DND-41 (cell line): Measurements from ENCODE around the gene GLP2R.

Experiments used
- ATAC-seq: fragments of 200-7000 bp; cut with Tn5 transposase; 3 replicates; pipeline ENCODE4 v1.9.1; 2021; ENCODE audit warnings: low read depth; ENCODE audit not compliant: insufficient read depth
- DNase-seq: peaks from one replicate; pipeline ENCODE4 v3.0.0-alpha.2; 2020
- H2AFZ ChIP-seq: 2 replicates; pipeline ENCODE4 v1.6.0; 2012; ENCODE audit warnings: low read depth, low read length
- H3K27ac ChIP-seq: 2 replicates; pipeline ENCODE4 v1.5.1; 2012; ENCODE audit warnings: low read length, inconsistent platforms
- H3K27me3 ChIP-seq: fragments of 200-600 bp; sonication (generic); 2 replicates; pipeline ENCODE4 v1.6.0; 2012; ENCODE audit warnings: low read length, mild to moderate bottlenecking, inconsistent platforms; ENCODE audit not compliant: insufficient read depth, poor library complexity
- H3K36me3 ChIP-seq: 2 replicates; pipeline ENCODE4 v1.5.1; 2012; ENCODE audit warnings: low read length, inconsistent platforms; ENCODE audit not compliant: insufficient read depth
- H3K4me1 ChIP-seq: 2 replicates; pipeline ENCODE4 v1.5.1; 2012; ENCODE audit warnings: mild to moderate bottlenecking, low read length; ENCODE audit not compliant: insufficient read depth
- H3K4me2 ChIP-seq: 2 replicates; pipeline ENCODE4 v1.6.0; 2012; ENCODE audit warnings: mild to moderate bottlenecking, moderate library complexity, low read length, inconsistent platforms; ENCODE audit not compliant: insufficient read depth
- H3K4me3 ChIP-seq, 2 experiments: fragments of 200-600 bp in 1 of 2; shearing (Covaris generic) in 1 of 2; 2 replicates each; pipeline ENCODE4 v1.5.1; 2012 to 2016; ENCODE audit warnings: inconsistent platforms in 2 of 2, low read length in 2 of 2, mild to moderate bottlenecking in 2 of 2, low read depth in 1 of 2, moderate library complexity in 1 of 2
- H3K79me2 ChIP-seq: 2 replicates; pipeline ENCODE4 v1.6.0; 2012; ENCODE audit warnings: low read length, inconsistent platforms; ENCODE audit not compliant: insufficient read depth
- H3K9ac ChIP-seq: 2 replicates; pipeline ENCODE4 v1.6.0; 2012; ENCODE audit warnings: low read depth, mild to moderate bottlenecking, inconsistent platforms, low read length, moderate library complexity
- H3K9me3 ChIP-seq: 2 replicates; pipeline ENCODE4 v1.5.1; 2012; ENCODE audit warnings: low read length, moderate library complexity, mild to moderate bottlenecking, inconsistent platforms; ENCODE audit not compliant: insufficient read depth, severe bottlenecking
- H4K20me1 ChIP-seq: 2 replicates; pipeline ENCODE4 v1.6.0; 2012; ENCODE audit warnings: low read length; ENCODE audit not compliant: insufficient read depth
- CTCF ChIP-seq: IDR thresholded peaks from 2 replicates; pipeline ENCODE4 v1.5.1; 2012; ENCODE audit warnings: borderline replicate concordance, low read length, moderate library complexity, mild to moderate bottlenecking; ENCODE audit not compliant: poor library complexity, severe bottlenecking; ENCODE audit errors: extremely low read depth
- EZH2 ChIP-seq: IDR thresholded peaks from 3 replicates; pipeline ENCODE4 v1.6.1; 2012; ENCODE audit warnings: borderline replicate concordance, low read depth, mild to moderate bottlenecking, moderate library complexity, low read length, inconsistent platforms; ENCODE audit not compliant: severe bottlenecking

Gene GLP2R

GRCh38 chr17:9850151-9850550 is 24.4 kb downstream of the GLP2R start:
- Histone ChIP-seq H3K27ac (no peak overlapping the region), H3K79me2 (no peaks in the 10 kb centered on the region), H3K4me1 (no peaks in the 10 kb centered on the region), H3K9ac (no peak overlapping the region), H3K4me2 (no peak overlapping the region), H3K4me3 (no peak overlapping the region), H2AFZ (no peak overlapping the region), H3K9me3 (no peaks in the 10 kb centered on the region), H4K20me1 (no peaks in the 10 kb centered on the region), H3K27me3 (peaks cover 6% of the 10 kb centered on the region), H3K36me3 (no peaks in the 10 kb centered on the region)
- ATAC-seq (no peak), DNase-seq (no peak)
- TF ChIP-seq EZH2: no peak
- TF ChIP-seq CTCF: no peak

DNA sequence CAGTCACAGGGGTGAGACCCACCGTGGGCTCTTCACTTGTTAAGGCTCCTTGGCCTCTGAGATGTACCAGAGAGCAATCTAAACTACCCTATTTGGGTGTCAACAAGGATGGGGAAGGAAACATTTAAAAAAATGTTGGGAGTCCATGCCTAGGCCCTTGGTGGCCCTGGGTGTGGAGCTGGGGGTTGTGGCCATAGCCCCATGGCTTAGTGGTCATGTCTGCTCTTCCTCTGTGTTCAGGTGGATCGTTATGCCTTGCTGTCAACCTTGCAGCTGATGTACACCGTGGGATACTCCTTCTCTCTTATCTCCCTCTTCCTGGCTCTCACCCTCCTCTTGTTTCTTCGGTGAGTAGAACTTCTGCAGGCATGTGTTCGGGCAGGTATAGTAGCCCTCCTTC is 28.5 kb downstream of the GLP2R start:
- Histone ChIP-seq H3K27ac (no peak overlapping the region), H3K36me3 (no peaks in the 10 kb centered on the region), H3K4me1 (no peaks in the 10 kb centered on the region), H3K4me3 (no peak overlapping the region), H3K4me2 (no peak overlapping the region), H3K9ac (no peak overlapping the region), H3K79me2 (no peaks in the 10 kb centered on the region), H2AFZ (no peak overlapping the region), H4K20me1 (no peaks in the 10 kb centered on the region), H3K9me3 (peaks cover 4% of the 10 kb centered on the region), H3K27me3 (peaks cover 2% of the 10 kb centered on the region)
- DNase-seq (no peak), ATAC-seq (no peak)
- TF ChIP-seq CTCF (no peak), EZH2 (no peak)

- H3K27me3 ChIP-seq: peaks cover 2% of the 10 kb centered on the region
- H3K27ac ChIP-seq: no peak overlapping the region
- H3K4me3 ChIP-seq: no peak overlapping the region
- H3K9me3 ChIP-seq: peaks cover 6% of the 10 kb centered on the region
- no peak overlapping the region for H2AFZ ChIP-seq
- no peak for TF ChIP-seq EZH2
- TF ChIP-seq CTCF: no peak
- H3K36me3 ChIP-seq: no peaks in the 10 kb centered on the region
- H3K4me2 ChIP-seq: no peak overlapping the region
- no peak for DNase-seq
- no peaks in the 10 kb centered on the region for H4K20me1 ChIP-seq
- H3K9ac ChIP-seq: no peak overlapping the region
- no peaks in the 10 kb centered on the region for H3K79me2 ChIP-seq
- no peaks in the 10 kb centered on the region for H3K4me1 ChIP-seq
- no peak for ATAC-seq
Observed at GRCh38 chr17:9855036-9855435, 29.3 kb downstream of the GLP2R start.

DNA sequence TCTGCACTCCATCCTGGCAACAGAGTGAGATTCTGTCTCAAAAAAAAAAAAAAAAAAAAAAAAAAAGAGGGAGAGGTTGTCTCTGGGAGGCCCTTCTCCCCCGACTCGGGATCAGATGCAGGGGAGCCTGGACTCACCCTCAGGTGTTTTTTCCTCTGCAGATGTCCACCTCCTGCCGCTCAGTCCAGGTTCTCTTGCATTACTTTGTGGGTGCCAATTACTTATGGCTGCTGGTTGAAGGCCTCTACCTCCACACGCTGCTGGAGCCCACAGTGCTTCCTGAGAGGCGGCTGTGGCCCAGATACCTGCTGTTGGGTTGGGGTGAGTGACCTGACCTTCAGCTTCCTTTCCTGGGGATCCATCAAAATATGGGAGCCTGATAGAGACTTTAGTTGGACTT is 34.1 kb downstream of the GLP2R start:
- no peaks in the 10 kb centered on the region for H4K20me1 ChIP-seq
- no peaks in the 10 kb centered on the region for H3K27me3 ChIP-seq
- ATAC-seq: no peak
- TF ChIP-seq CTCF (no peak), EZH2 (no peak)
- no peaks in the 10 kb centered on the region for H3K79me2 ChIP-seq
- H3K27ac ChIP-seq: no peak overlapping the region
- no peak overlapping the region for H3K4me3 ChIP-seq
- no peak overlapping the region for H3K4me2 ChIP-seq
- no peak for DNase-seq
- H3K4me1 ChIP-seq: no peaks in the 10 kb centered on the region
- H3K9me3 ChIP-seq: peaks cover 6% of the 10 kb centered on the region
- H2AFZ ChIP-seq: no peak overlapping the region
- H3K36me3 ChIP-seq: no peaks in the 10 kb centered on the region
- no peak overlapping the region for H3K9ac ChIP-seq
